ENCODE results near the gene SH2B3. TPM values are rescaled to one million over a fixed set of nuclear protein-coding genes. Genes with fewer than 3 reads are reported as not detected.
A peak's percentile ranks its signal among the peaks of the same experiment; 100 is the strongest.

Gene SH2B3
- total and polyA plus RNA-seq, 9 of the 15 experiments (the other 6 are each of a cell fraction or from before 2014, with no cell fraction given) = 10.8 to 75.3 (median 37.4) TPM

DNA sequence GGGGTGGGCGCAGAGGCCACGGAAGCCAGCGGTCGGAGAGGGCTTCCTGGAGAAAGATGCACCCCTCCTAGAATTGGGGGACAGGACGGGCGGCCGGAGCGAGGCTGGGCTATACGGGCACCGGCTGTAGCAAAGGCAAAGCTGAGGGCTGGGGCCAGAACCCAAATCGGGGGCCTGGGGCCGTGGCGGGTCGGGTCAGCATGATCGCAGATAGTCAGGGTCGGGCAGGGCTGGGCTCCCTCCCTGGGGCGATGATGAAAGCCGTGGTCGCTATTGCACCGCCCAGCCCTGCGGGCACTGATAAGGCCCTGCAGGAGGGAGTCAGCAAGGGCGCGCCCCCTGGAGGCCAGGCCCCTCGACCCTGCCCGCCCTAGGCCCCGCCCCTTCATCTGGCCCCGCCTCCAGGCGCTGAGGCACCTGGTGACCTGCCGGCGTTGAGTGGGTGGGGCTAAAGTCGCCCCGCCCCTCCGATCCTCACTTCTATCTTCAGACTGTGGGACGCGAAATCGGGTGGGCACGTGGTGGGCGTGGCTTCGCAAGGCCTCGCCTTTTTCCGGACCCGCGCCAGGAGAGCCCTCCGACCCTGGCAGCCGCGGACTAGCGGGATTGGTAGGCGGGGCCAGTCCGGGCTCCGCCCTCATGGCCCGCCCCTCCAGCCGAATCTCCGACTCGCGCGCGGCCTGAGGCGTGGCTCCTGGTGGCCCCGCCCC is 419 bp upstream of the SH2B3 start (continued):
- TF ChIP-seq POLR2AphosphoS5 (IDR thresholded peaks at IDR 0.05; ENCODE audit: control insufficient read depth, insufficient read depth, low read depth, low read length) (peak; percentile 80), RBM34 (IDR thresholded peaks at IDR 0.05; ENCODE audit: borderline replicate concordance, insufficient read depth, low read length) (no peak), CREM (IDR thresholded peaks at IDR 0.05; ENCODE audit: low read depth) (peak; percentile 77), NR2C1 (IDR thresholded peaks at IDR 0.05) (peak; percentile 72; the same call in 1 of the 2 replicates), NR2C1 (tag; IDR thresholded peaks at IDR 0.05) (peak; percentile 81; the same call in 1 of the 2 replicates), MXI1 (IDR thresholded peaks at IDR 0.05; ENCODE audit: low read depth, low read length) (peak; percentile 43; the same call in 1 of the 2 replicates), LCOR (CRISPR knock-in tag; IDR thresholded peaks at IDR 0.05) (peak; percentile 91), ZSCAN29 (IDR thresholded peaks at IDR 0.05) (no peak), ZNF444 (CRISPR knock-in tag; IDR thresholded peaks at IDR 0.05) (0 out of 2 replicates have a peak, but pooled peaks have one; percentile 4), OTX1 (CRISPR knock-in tag; IDR thresholded peaks at IDR 0.05) (0 out of 2 replicates have a peak, but pooled peaks have one; percentile 36), MBD2 (IDR thresholded peaks at IDR 0.05; ENCODE audit: borderline replicate concordance, low read depth) (peak; percentile 58), FOSL1 (tag; conservative IDR thresholded peaks at IDR 0.05) (0 out of 2 replicates have a peak, but pooled peaks have one; percentile 55), ZNF140 (CRISPR knock-in tag; IDR thresholded peaks at IDR 0.05) (no peak), ZNF124 (CRISPR knock-in tag; IDR thresholded peaks at IDR 0.05) (no peak), CBFA2T3 (IDR thresholded peaks at IDR 0.05) (peak; percentile 81), NFIC (IDR thresholded peaks at IDR 0.05) (peak; percentile 38; the same call in 1 of the 2 replicates)
- TF ChIP-seq, protein P1, sequence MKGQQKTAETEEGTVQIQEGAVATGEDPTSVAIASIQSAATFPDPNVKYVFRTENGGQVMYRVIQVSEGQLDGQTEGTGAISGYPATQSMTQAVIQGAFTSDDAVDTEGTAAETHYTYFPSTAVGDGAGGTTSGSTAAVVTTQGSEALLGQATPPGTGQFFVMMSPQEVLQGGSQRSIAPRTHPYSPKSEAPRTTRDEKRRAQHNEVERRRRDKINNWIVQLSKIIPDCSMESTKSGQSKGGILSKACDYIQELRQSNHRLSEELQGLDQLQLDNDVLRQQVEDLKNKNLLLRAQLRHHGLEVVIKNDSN (CRISPR knock-in tag; IDR thresholded peaks at IDR 0.05) = peak; percentile 96
- TF ChIP-seq, protein P2, sequence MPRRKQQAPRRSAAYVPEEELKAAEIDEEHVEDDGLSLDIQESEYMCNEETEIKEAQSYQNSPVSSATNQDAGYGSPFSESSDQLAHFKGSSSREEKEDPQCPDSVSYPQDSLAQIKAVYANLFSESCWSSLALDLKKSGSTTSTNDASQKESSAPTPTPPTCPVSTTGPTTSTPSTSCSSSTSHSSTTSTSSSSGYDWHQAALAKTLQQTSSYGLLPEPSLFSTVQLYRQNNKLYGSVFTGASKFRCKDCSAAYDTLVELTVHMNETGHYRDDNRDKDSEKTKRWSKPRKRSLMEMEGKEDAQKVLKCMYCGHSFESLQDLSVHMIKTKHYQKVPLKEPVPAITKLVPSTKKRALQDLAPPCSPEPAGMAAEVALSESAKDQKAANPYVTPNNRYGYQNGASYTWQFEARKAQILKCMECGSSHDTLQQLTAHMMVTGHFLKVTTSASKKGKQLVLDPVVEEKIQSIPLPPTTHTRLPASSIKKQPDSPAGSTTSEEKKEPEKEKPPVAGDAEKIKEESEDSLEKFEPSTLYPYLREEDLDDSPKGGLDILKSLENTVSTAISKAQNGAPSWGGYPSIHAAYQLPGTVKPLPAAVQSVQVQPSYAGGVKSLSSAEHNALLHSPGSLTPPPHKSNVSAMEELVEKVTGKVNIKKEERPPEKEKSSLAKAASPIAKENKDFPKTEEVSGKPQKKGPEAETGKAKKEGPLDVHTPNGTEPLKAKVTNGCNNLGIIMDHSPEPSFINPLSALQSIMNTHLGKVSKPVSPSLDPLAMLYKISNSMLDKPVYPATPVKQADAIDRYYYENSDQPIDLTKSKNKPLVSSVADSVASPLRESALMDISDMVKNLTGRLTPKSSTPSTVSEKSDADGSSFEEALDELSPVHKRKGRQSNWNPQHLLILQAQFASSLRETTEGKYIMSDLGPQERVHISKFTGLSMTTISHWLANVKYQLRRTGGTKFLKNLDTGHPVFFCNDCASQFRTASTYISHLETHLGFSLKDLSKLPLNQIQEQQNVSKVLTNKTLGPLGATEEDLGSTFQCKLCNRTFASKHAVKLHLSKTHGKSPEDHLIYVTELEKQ (CRISPR knock-in tag; IDR thresholded peaks at IDR 0.05) = 0 out of 2 replicates have a peak, but pooled peaks have one; percentile 34
- TF ChIP-seq, protein P3, sequence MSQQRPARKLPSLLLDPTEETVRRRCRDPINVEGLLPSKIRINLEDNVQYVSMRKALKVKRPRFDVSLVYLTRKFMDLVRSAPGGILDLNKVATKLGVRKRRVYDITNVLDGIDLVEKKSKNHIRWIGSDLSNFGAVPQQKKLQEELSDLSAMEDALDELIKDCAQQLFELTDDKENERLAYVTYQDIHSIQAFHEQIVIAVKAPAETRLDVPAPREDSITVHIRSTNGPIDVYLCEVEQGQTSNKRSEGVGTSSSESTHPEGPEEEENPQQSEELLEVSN (IDR thresholded peaks at IDR 0.05; ENCODE audit: borderline replicate concordance in 1 of 2, extremely low read depth in 1 of 2, insufficient read depth in 1 of 2, insufficient read length in 1 of 2, low read depth in 1 of 2, low read length in 1 of 2, poor library complexity in 1 of 2, severe bottlenecking in 1 of 2) = peak in 1 of 2 experiments; percentile 50
- TF ChIP-seq, protein P4, sequence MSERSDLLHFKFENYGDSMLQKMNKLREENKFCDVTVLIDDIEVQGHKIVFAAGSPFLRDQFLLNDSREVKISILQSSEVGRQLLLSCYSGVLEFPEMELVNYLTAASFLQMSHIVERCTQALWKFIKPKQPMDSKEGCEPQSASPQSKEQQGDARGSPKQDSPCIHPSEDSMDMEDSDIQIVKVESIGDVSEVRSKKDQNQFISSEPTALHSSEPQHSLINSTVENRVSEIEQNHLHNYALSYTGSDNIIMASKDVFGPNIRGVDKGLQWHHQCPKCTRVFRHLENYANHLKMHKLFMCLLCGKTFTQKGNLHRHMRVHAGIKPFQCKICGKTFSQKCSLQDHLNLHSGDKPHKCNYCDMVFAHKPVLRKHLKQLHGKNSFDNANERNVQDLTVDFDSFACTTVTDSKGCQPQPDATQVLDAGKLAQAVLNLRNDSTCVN (CRISPR knock-in tag; IDR thresholded peaks at IDR 0.05) = 0 out of 2 replicates have a peak, but pooled peaks have one; percentile 43
